H1 (cell line): ENCODE data around the gene PIGU.

Experiments used
- EGR1 ChIP-seq: IDR thresholded peaks from 2 replicates; pipeline ENCODE4 v1.6.1; 2011; ENCODE audit warnings: low read depth, low read length, borderline replicate concordance
- EP300 ChIP-seq, 2 experiments: IDR thresholded peaks; 1 replicate in 1 of 2; 2 replicates in 1 of 2; pipeline ENCODE4 v1.6.1; 2011 to 2012; ENCODE audit warnings: low read depth in 2 of 2, low read length in 2 of 2, mild to moderate bottlenecking in 2 of 2, borderline replicate concordance in 1 of 2, inconsistent platforms in 1 of 2, moderate library complexity in 1 of 2
- EZH2 ChIP-seq: fragments of 200-600 bp; sonication (generic); IDR thresholded peaks from 2 replicates; pipeline ENCODE4 v1.7.1; 2012; ENCODE audit warnings: low read depth, mild to moderate bottlenecking, moderate library complexity, low read length, inconsistent platforms; ENCODE audit not compliant: severe bottlenecking
- FOSL1 ChIP-seq: IDR thresholded peaks from 2 replicates; pipeline ENCODE4 v1.6.1; 2011; ENCODE audit warnings: mild to moderate bottlenecking, low read depth, low read length, moderate library complexity; ENCODE audit not compliant: insufficient read depth
- JUN ChIP-seq: IDR thresholded peaks from 2 replicates; pipeline ENCODE4 v1.6.1; 2011; ENCODE audit warnings: low read depth, mild to moderate bottlenecking, improper control_type of control experiment, low read length
- POLR2A ChIP-seq, 2 experiments: IDR thresholded peaks; 1 replicate in 1 of 2; 2 replicates in 1 of 2; pipeline ENCODE4 v1.6.1; 2011; ENCODE audit warnings: low read depth in 2 of 2, low read length in 2 of 2, mild to moderate bottlenecking in 2 of 2; ENCODE audit errors: control extremely low read depth in 1 of 2
- RAD21 ChIP-seq, 2 experiments: IDR thresholded peaks in 1 of 2; conservative IDR thresholded peaks in 1 of 2; 2 replicates each; pipeline ENCODE4 v1.6.1; 2011; ENCODE audit warnings: low read depth in 2 of 2, low read length in 2 of 2, improper control_type of control experiment in 1 of 2, inconsistent platforms in 1 of 2, mild to moderate bottlenecking in 1 of 2, moderate library complexity in 1 of 2
- TF ChIP-seq, protein P1 (sequence below), 3 experiments: IDR thresholded peaks; 1 replicate in 2 of 3; 2 replicates in 1 of 3; pipeline versions ENCODE4 v1.5.1 to v1.6.1; 2011; ENCODE audit warnings: low read length in 3 of 3, mild to moderate bottlenecking in 3 of 3, inconsistent platforms in 2 of 3, low read depth in 1 of 3, moderate library complexity in 1 of 3; ENCODE audit not compliant: insufficient read depth in 1 of 3; ENCODE audit errors: control extremely low read depth in 1 of 3

DNA sequence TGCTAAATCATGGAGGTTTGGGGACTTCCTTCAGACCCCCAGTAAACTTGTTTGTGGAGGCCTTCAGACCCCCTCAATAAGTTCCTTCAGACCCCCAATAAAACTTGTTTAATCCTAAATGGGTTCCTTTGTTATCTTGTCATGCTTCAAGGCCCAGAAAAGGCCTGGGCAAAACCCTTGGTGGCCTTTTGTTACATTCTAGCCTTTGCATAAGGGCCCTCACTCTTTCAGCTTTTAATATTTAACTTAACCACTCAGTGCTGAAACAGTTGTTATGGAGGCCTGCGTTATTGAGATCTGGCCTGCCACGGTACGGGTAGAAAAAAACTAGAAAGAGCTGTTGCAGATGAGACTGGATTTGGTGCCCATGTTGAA is 165.0 kb downstream of the PIGU start:
- TF ChIP-seq RAD21 (IDR thresholded peaks at IDR 0.05 in 1 of 2, conservative IDR thresholded peaks at IDR 0.05 in 1 of 2; ENCODE audit: low read depth in 2 of 2, low read length in 2 of 2) (no peak), EP300 (IDR thresholded peaks at IDR 0.05; ENCODE audit: borderline replicate concordance in 1 of 2, low read depth in 2 of 2, low read length in 2 of 2) (no peak), JUN (no peak), POLR2A (IDR thresholded peaks at IDR 0.05; ENCODE audit: control extremely low read depth in 1 of 2, low read depth in 2 of 2, low read length in 2 of 2) (no peak), EZH2 (no peak), EGR1 (no peak), FOSL1 (no peak)
- TF ChIP-seq, protein P1, sequence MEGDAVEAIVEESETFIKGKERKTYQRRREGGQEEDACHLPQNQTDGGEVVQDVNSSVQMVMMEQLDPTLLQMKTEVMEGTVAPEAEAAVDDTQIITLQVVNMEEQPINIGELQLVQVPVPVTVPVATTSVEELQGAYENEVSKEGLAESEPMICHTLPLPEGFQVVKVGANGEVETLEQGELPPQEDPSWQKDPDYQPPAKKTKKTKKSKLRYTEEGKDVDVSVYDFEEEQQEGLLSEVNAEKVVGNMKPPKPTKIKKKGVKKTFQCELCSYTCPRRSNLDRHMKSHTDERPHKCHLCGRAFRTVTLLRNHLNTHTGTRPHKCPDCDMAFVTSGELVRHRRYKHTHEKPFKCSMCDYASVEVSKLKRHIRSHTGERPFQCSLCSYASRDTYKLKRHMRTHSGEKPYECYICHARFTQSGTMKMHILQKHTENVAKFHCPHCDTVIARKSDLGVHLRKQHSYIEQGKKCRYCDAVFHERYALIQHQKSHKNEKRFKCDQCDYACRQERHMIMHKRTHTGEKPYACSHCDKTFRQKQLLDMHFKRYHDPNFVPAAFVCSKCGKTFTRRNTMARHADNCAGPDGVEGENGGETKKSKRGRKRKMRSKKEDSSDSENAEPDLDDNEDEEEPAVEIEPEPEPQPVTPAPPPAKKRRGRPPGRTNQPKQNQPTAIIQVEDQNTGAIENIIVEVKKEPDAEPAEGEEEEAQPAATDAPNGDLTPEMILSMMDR (IDR thresholded peaks at IDR 0.05; ENCODE audit: control extremely low read depth in 1 of 3, insufficient read depth in 1 of 3, low read depth in 1 of 3, low read length in 3 of 3), result no peak
